ENCODE results near the gene PRR35.

PRR35 gene

GRCh38 chr16:565419-566330, 5.5 kb downstream of the PRR35 start:
- no peak for DNase-seq

- peak; percentile 40 for DNase-seq
Observed at GRCh38 chr16:566475-567372, 6.5 kb downstream of the PRR35 start, which contains the start of gene NHLRC4. Gene NHLRC4 (plus strand): TSS chr16:567005. CDS start chr16:568048, 1,043 bp downstream.

GRCh38 chr16:567373-568256, 7.4 kb downstream of the PRR35 start:
- no peak for DNase-seq

GRCh38 chr16:568401-569258, 8.4 kb downstream of the PRR35 start:
- DNase-seq: no peak

GRCh38 chr16:569445-570254, 9.5 kb downstream of the PRR35 start, which contains the start of gene PIGQ:
Gene PIGQ (plus strand): TSS chr16:569968. CDS start chr16:574075, 4,107 bp downstream.
- DNase-seq: peak; percentile 58

GRCh38 chr16:572865-573650, 12.9 kb downstream of the PRR35 start:
- DNase-seq: no peak

- DNase-seq: no peak
Observed at GRCh38 chr16:574021-574760, 14.0 kb downstream of the PRR35 start.

- DNase-seq: no peak
Observed at GRCh38 chr16:575354-576196, 15.4 kb downstream of the PRR35 start.

GRCh38 chr16:576197-576822, 16.1 kb downstream of the PRR35 start:
- DNase-seq: no peak

GRCh38 chr16:576823-577201, 16.6 kb downstream of the PRR35 start:
- no peak for DNase-seq

- DNase-seq: no peak
Observed at GRCh38 chr16:577796-578195, 17.6 kb downstream of the PRR35 start.

- DNase-seq: no peak
Observed at GRCh38 chr16:578232-578869, 18.2 kb downstream of the PRR35 start.

- DNase-seq: peak; percentile 63
Observed at GRCh38 chr16:578870-579405, 18.7 kb downstream of the PRR35 start.

GRCh38 chr16:580141-580945, 20.1 kb downstream of the PRR35 start:
- DNase-seq: no peak

- DNase-seq: no peak
Observed at GRCh38 chr16:580946-581498, 20.8 kb downstream of the PRR35 start.
